DMS53 treated with DMSO at 0.1 percent for 48 hours (cell line): ENCODE results near the gene MYO1B.

Experiments used
- DNase-seq: peaks from one replicate; lab custom pipeline; 2025; ENCODE audit not compliant: unreplicated experiment; lab: John Stamatoyannopoulos, UW

The MYO1B gene

DNA sequence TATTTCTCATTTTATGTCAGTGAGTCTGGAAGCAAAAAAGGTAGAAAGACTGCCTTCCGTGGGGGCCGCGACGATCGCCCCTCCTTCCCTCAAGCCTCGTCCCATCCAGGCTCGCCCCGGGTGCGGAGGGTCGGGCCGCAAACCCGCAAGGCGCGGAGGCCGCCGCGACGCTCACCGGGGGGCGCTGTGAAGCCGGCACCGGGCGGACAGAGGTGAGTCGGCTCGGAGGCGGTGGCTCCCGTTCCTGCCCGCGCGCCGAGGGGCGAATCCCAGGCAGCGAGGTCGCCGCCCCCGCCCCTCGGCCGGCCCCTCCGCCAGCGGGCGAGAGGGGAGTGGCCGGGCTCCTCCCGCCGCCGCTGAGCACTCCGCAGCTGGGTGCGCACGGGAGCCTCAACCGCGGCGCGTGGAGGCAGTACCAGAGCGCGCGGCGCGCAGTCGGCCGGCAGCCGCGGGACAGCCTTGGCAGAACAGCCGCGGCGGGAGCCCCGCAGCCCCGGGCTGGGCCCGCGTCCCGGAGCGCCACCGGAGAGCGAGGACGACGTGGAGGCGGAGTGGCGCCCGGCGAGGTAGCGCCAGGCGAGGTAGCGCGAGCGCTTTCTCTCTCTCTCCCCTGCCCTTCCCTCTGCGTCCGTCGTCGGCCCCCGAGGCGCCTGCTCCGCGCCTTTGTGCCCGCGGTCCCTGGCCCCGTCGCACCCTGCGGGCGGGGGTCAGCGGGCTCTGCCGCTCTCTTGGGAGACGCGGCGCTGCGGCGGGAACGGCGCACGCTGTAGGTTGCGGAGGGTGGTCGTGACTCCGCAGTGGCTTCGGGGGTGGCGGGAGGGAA lies at the start of gene MYO1B:
Gene MYO1B, plus strand, starts transcription at position 359 of the 823 bp plus-strand sequence. CDS start 31,492 bp downstream, outside the sequence.
- DNase-seq, result peak; percentile 79

DNA sequence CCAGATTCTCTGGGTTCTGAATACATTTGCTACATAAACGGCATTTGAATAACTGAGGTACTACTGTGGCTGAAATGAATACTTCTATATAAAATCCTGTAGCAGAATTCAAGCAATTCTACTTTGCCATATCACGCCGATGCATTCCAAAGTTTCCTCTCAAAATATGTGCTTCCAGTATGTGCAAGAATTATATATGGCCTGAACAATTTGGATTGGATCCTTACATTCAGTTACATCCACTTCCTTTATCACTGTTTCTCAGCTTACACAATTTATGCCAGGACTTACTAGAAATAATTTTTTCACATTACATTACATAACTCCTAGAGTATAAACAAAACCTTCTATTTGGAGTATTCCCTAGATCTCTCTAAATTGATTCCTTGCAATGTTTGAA lies 48.1 kb upstream of the MYO1B start:
- no peak for DNase-seq

DNA sequence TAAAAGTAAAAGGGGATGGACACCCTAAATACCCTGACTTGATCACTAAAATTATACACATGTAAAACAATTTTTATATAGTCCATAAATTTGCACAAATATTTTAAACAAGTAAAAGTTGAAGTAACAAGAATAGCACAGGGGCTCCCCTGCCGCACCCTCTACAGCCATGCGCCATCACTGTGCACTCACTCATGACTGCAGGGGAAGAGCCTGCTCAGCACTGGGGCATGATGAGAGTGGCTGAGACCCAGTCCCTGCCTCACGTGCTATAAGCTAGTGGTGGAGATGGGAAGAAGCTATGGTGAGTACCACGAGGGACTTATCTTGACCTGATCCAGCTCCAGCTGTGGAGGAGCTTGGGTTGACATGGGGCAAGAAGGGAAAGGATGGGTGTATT lies 46.9 kb upstream of the MYO1B start:
- no peak for DNase-seq

GRCh38 chr2:191199929-191200512 lies 45.2 kb upstream of the MYO1B start:
- no peak for DNase-seq

- DNase-seq, result no peak
Observed at GRCh38 chr2:191200910-191201309, 44.3 kb upstream of the MYO1B start.

- DNase-seq, result no peak
Observed at GRCh38 chr2:191202209-191202721, 42.9 kb upstream of the MYO1B start.

DNA sequence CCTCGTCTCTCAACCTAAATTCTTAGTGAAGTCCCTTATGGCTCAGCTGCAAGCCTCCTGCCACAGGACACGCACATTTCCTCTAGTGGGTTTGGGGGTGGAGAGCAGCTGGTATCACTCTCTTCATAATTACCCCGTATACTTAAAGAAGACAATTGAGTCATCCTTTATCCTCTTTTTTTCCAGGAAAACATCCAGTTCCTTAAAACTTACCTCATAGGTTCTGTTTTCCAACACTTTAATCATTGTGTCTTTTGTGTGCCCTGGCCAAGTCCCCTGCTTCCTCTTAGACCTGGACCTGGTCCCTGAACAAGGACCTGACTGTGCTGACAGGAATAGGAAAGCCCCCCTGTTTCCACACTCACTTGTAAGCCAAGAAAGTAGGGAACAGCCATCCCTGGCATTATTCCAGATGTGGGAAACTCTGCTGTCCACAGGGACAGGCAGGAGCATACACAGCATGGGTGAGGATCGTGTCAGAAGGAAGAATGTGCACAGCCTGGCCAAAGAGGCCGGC lies 42.3 kb upstream of the MYO1B start:
- DNase-seq, result no peak

DNA sequence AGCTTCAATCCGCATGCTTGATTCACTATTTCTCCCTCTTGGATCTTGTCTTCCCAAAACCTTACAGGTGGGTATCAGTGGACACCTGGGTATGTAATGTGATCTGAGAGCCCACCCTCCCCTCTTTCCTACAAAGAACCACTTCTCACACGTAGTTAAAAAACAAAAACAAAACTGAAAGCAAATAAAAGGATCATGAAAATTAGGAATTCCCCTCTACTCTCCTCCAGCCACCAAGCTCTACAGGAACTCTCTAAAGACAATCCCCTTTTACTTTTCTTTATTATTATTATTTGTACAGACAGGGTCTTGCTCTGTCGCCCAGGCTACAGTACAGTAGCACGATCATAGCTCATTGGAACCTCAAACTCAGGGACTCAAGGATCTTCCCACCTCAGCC lies 40.8 kb upstream of the MYO1B start:
- no peak for DNase-seq

- no peak for DNase-seq
Observed at GRCh38 chr2:191206613-191207471, 38.4 kb upstream of the MYO1B start.

- no peak for DNase-seq
Observed at GRCh38 chr2:191209340-191209739, 35.9 kb upstream of the MYO1B start.

DNA sequence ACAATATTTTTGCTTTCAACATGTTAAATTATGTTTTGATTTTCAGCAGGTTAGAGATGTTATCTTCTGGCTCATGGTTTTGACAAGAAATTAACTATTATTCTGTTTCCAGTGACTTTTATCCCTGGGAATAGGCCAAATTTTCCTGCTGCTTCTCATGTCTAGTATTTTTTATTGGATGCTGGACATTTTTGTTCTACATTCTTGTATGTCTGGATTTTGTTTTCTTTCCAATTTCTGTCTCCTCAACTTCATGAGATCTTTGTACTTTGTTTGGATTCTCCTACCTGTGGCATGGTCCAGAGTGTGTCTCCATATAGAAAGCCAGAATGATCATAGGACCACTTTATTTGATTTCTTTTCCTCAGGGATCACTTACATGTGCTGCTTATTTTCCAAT lies 33.1 kb upstream of the MYO1B start:
- DNase-seq, result no peak

GRCh38 chr2:191213333-191213732 lies 31.9 kb upstream of the MYO1B start:
- DNase-seq, result no peak

- no peak for DNase-seq
Observed at GRCh38 chr2:191215230-191215629, 30.0 kb upstream of the MYO1B start.

- no peak for DNase-seq
Observed at GRCh38 chr2:191215666-191216065, 29.5 kb upstream of the MYO1B start.

- DNase-seq, result peak; percentile 51
Observed at GRCh38 chr2:191217580-191217979, 27.6 kb upstream of the MYO1B start.

DNA sequence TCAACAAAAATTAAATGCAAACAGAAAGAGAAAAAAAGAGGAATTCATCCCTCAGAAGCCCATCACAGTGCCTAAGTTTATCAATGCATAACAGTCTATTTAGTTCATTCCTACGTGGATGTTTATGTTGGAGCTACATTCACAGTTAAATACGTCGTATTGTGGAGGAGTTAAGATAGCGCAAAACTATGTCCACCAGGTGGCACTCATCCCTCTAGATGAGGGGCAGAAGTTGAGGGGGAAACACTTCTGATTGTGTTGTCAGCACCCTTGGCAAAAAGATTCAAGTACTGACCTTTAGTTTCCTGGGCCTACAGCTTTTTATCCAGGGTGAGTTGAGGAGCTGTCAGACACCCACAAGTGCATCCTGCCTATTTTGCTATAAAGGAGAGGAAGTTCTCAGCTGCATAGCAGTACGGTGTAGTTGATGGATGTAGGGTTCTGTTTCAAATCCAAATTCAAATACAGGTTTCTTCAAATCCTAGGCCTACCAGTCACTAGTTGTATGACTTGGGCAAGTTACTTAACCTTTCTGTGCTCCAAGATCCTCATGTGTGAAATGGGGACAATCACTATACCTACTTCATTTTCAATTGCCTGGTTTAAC lies 26.8 kb upstream of the MYO1B start:
- DNase-seq, result peak; percentile 26

- no peak for DNase-seq
Observed at GRCh38 chr2:191220671-191221070, 24.5 kb upstream of the MYO1B start.

GRCh38 chr2:191221666-191222065 lies 23.5 kb upstream of the MYO1B start:
- DNase-seq, result no peak

- DNase-seq, result no peak
Observed at GRCh38 chr2:191222507-191222906, 22.7 kb upstream of the MYO1B start.

DNA sequence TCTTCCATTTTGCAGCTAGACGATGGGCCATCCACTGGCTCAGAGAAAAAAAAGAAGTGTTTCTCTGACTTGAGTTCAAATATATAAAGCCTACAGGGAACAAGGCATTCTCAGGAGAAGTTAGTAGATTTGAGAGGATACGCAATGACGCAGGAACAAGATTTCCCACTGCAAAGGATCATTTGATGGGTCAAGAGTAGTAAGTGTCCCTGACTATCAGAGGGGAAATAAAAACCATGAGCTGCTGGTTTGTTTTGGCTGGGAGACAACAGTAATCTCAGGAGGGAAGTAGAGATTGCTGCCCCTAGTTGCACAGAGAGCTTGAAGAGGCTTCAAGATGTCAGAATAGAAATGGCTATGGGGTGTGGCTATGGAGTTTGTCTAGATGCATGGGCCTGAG lies 22.3 kb upstream of the MYO1B start:
- no peak for DNase-seq

- DNase-seq, result no peak
Observed at GRCh38 chr2:191225126-191225525, 20.1 kb upstream of the MYO1B start.
